DOHH2 (cell line): ENCODE data around the gene GP1BB.

Experiments used
- H3F3A ChIP-seq: fragments of 200-600 bp; sonication (generic), shearing (Covaris generic); 2 replicates; pipeline ENCODE4 v1.6.0; 2016; ENCODE audit warnings: antibody characterized with exemption, mild to moderate bottlenecking; ENCODE audit not compliant: control insufficient read depth, insufficient read depth
- H3K27ac ChIP-seq: fragments of 200-600 bp; sonication (generic); 2 replicates; pipeline ENCODE4 v1.5.1; 2014; ENCODE audit warnings: low read depth, mild to moderate bottlenecking, low read length, moderate library complexity
- H3K27me3 ChIP-seq: fragments of 200-600 bp; sonication (generic); 2 replicates; pipeline ENCODE4 v1.6.1; 2014; ENCODE audit warnings: mild to moderate bottlenecking, low read length, mixed read lengths; ENCODE audit not compliant: control insufficient read depth
- H3K36me3 ChIP-seq: fragments of 200-600 bp; sonication (generic); 2 replicates; pipeline ENCODE4 v1.6.1; 2014; ENCODE audit warnings: mild to moderate bottlenecking, low read length, moderate library complexity, mixed read lengths; ENCODE audit not compliant: control insufficient read depth
- H3K4me1 ChIP-seq: fragments of 200-600 bp; sonication (generic); 2 replicates; pipeline ENCODE4 v1.6.1; 2014; ENCODE audit warnings: mild to moderate bottlenecking, low read length, mixed read lengths; ENCODE audit not compliant: control insufficient read depth
- H3K4me2 ChIP-seq: fragments of 200-600 bp; sonication (generic); 2 replicates; pipeline ENCODE4 v1.6.0; 2014; ENCODE audit warnings: mild to moderate bottlenecking, low read length, moderate library complexity
- H3K4me3 ChIP-seq: fragments of 200-600 bp; sonication (generic); 2 replicates; pipeline ENCODE4 v1.5.1; 2014; ENCODE audit warnings: mild to moderate bottlenecking, low read length, mixed read lengths
- H3K79me2 ChIP-seq: fragments of 200-600 bp; sonication (generic); 2 replicates; pipeline ENCODE4 v1.6.1; 2014; ENCODE audit warnings: mild to moderate bottlenecking, low read length, mixed read lengths; ENCODE audit not compliant: control insufficient read depth
- H3K9me2 ChIP-seq: fragments of 200-600 bp; sonication (generic); replicated peaks from 2 replicates; pipeline ENCODE4 v1.6.1; 2014; ENCODE audit warnings: mild to moderate bottlenecking, low read length, mixed read lengths; ENCODE audit not compliant: control insufficient read depth
- H3K9me3 ChIP-seq: fragments of 200-600 bp; sonication (generic); 2 replicates; pipeline ENCODE4 v1.6.1; 2014; ENCODE audit warnings: antibody characterized with exemption, low read length, mixed read lengths; ENCODE audit not compliant: control insufficient read depth, insufficient read depth
- H4K20me1 ChIP-seq: fragments of 200-600 bp; sonication (generic); 2 replicates; pipeline ENCODE4 v1.6.0; 2014; ENCODE audit warnings: low read depth, mild to moderate bottlenecking, antibody characterized with exemption, low read length, moderate library complexity; ENCODE audit not compliant: control insufficient read depth, insufficient read depth
- EZH2phosphoT487 ChIP-seq: fragments of 200-600 bp; sonication (generic); IDR thresholded peaks from 2 replicates; pipeline ENCODE4 v1.6.1; 2017; ENCODE audit warnings: borderline replicate concordance, mild to moderate bottlenecking, antibody characterized with exemption, low read length, moderate library complexity, mixed read lengths
- TF ChIP-seq, protein P1 (sequence below): fragments of 200-600 bp; sonication (generic); IDR thresholded peaks from one replicate; pipeline ENCODE4 v1.5.1; 2014; ENCODE audit warnings: antibody characterized with exemption, mild to moderate bottlenecking, low read depth, low read length; ENCODE audit not compliant: poor library complexity, severe bottlenecking

The GP1BB gene

DNA sequence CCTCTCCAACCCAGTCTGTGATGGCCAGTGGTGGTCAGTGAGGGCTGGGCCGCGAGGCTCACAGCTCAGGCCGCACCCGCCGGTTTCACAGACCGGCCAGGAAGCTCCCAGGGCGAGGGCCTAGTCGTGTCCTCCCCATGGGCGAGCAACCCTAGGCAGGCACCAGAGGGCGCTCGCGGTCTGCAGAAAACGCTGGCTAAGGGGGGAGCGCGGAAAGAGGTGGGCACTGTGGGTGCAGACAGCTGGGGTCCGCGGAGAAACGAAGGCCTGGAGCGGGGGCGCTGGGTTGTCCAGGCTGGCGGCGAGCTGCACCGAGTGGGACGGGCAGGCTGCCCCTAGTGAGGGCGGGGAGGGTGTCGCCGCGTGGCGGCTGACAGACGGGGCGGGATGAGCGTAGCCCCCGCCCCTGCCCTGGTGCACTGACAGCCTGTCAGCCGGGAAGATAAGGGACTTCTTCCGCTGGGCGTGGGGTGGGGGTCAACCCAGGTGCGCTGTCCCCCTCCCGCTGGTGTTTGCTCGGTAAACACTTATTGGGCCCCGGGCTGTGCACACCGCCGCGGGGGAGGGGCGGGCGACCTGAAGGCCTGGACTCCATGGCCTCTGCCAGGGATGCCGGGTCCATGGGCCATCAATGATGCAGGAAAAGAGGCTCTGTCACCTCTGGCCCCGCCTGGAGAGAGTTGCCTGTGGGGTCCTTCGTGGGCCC, 7.5 kb downstream of the GP1BB start:
- H3F3A ChIP-seq = no peaks in the 10 kb centered on the region
- H3K4me3 ChIP-seq = peak overlapping the region; percentile 70
- no peaks in the 10 kb centered on the region for H4K20me1 ChIP-seq
- peaks cover 5% of the 10 kb centered on the region for H3K4me1 ChIP-seq
- TF ChIP-seq, protein P1, sequence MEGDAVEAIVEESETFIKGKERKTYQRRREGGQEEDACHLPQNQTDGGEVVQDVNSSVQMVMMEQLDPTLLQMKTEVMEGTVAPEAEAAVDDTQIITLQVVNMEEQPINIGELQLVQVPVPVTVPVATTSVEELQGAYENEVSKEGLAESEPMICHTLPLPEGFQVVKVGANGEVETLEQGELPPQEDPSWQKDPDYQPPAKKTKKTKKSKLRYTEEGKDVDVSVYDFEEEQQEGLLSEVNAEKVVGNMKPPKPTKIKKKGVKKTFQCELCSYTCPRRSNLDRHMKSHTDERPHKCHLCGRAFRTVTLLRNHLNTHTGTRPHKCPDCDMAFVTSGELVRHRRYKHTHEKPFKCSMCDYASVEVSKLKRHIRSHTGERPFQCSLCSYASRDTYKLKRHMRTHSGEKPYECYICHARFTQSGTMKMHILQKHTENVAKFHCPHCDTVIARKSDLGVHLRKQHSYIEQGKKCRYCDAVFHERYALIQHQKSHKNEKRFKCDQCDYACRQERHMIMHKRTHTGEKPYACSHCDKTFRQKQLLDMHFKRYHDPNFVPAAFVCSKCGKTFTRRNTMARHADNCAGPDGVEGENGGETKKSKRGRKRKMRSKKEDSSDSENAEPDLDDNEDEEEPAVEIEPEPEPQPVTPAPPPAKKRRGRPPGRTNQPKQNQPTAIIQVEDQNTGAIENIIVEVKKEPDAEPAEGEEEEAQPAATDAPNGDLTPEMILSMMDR = peak; percentile 92
- TF ChIP-seq EZH2phosphoT487 = no peak
- no peaks in the 10 kb centered on the region for H3K36me3 ChIP-seq
- H3K9me3 ChIP-seq = no peaks in the 10 kb centered on the region
- H3K79me2 ChIP-seq = no peaks in the 10 kb centered on the region
- no peaks in the 10 kb centered on the region for H3K9me2 ChIP-seq
- H3K4me2 ChIP-seq = peak overlapping the region; percentile 90
- H3K27me3 ChIP-seq = peaks cover 4% of the 10 kb centered on the region; the same call in 1 of the 2 replicates
- no peak overlapping the region for H3K27ac ChIP-seq

DNA sequence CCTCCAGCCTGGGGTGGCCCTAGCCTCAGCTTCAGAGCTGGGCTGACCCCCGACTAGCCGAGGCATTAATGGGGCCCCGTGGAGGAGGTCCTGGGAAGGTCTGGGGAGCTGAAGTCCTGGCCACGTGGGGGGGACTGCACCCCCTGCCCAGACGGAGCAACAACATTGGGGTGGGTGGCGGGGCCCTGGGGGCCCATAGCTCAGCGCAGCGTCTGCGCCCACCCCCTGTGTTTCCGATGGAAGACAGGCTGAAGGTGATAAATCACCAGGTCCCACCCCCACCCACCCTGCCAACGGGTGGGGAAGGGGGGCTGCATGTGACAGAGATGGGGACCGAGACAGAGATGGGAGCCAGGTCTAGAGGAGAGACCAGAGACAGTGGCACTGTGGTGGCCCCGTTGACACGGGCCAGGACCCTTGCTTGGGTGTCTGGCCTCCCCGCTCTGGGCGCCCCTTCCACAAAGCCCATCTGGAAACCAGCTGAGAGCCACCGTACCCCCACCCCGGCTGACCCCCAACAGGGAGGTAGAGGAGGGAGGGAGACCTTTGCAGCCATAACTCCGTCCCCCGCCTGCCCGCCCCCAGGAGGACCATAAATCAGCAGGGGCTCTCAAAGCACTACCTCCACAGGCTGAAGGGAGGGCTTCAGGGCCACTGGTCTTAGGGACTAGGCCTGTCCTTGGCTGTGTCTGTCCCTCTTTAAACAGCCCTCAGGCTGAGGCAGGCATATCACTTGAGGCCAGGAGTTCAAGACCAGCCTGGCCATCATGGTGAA, 8.2 kb downstream of the GP1BB start:
- TF ChIP-seq, protein P1 = no peak
- TF ChIP-seq EZH2phosphoT487 = no peak
- Histone ChIP-seq H4K20me1 (no peaks in the 10 kb centered on the region), H3K79me2 (no peaks in the 10 kb centered on the region), H3K36me3 (no peaks in the 10 kb centered on the region), H3K9me2 (no peaks in the 10 kb centered on the region), H3F3A (no peaks in the 10 kb centered on the region), H3K4me1 (peaks cover 5% of the 10 kb centered on the region), H3K9me3 (no peaks in the 10 kb centered on the region), H3K27ac (no peak overlapping the region), H3K4me2 (peak overlapping the region; percentile 90), H3K4me3 (peak overlapping the region; percentile 70; the same call in 1 of the 2 replicates), H3K27me3 (peaks cover 4% of the 10 kb centered on the region; the same call in 1 of the 2 replicates)

DNA sequence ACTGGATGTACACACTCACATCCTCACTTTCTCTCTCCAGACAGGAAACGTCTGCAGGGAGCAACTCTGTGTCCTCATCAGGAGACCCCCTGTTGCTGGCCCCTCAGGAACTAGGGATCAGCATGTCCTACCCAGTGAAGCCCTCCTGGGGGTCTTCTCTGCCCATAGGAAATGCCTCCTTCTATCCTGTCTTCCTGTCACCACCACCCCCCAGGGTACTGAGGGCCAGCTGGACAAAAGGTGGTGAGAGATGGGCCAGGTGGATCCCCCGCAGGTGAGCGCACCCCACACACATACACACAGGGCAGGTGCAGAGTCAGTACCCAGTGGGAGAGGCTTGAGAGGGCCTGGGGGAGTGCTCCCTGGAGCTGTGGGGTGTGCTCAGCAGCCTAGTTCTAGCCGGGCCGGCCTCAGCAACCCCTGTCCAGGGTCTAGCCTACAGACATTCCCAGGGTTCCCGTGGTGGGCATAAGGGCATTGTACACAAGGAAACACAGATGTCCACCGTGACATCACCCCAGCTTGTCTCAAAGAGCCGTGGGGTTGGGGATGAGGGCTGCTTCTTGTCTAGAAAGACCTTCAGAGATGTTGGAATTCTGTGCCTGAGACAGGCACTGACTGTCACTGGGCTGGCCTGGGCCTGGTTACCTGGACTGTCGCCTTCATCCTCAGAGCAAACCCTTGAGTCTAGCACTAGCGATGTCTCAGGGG, 9.2 kb downstream of the GP1BB start:
- Histone ChIP-seq H3K4me2 (no peak overlapping the region), H3K79me2 (no peaks in the 10 kb centered on the region), H3K9me3 (no peaks in the 10 kb centered on the region), H3K27ac (no peak overlapping the region), H3K36me3 (no peaks in the 10 kb centered on the region), H4K20me1 (no peaks in the 10 kb centered on the region), H3K4me1 (peaks cover 5% of the 10 kb centered on the region), H3K4me3 (no peak overlapping the region), H3K9me2 (no peaks in the 10 kb centered on the region), H3F3A (no peaks in the 10 kb centered on the region), H3K27me3 (peaks cover 4% of the 10 kb centered on the region; the same call in 1 of the 2 replicates)
- TF ChIP-seq EZH2phosphoT487 = no peak
- TF ChIP-seq, protein P1 = no peak
